IPS-18c (cell line): ENCODE results near the gene SLC6A12.

Source experiments
- H3K4me3 ChIP-seq: 2 replicates; pipeline ENCODE4 v1.7.0; 2013; ENCODE audit warnings: low read depth, mild to moderate bottlenecking, low read length, moderate library complexity; ENCODE audit not compliant: insufficient read depth
- H3K9me3 ChIP-seq: one replicate; pipeline ENCODE4 v1.6.1; 2013; ENCODE audit warnings: mild to moderate bottlenecking, low read length, moderate library complexity; ENCODE audit not compliant: control insufficient read depth, insufficient read depth

Gene SLC6A12

GRCh38 chr12:214003-214741, at the start of gene SLC6A12:
TSS of gene SLC6A12 (minus strand) at chr12:214157. CDS start at chr12:209986, 4,171 bp downstream.
- H3K4me3 ChIP-seq: no peak within 1 kb of the TSS
- H3K9me3 ChIP-seq: no peaks in the 10 kb centered on the region

- H3K9me3 ChIP-seq: no peaks in the 10 kb centered on the region
- H3K4me3 ChIP-seq: no peak overlapping the region
Measured at GRCh38 chr12:263574-263973, 49.6 kb upstream of the SLC6A12 start.

- H3K4me3 ChIP-seq: no peak within 1 kb of the TSS
- no peaks in the 10 kb centered on the region for H3K9me3 ChIP-seq
Measured at GRCh38 chr12:262817-263216, 48.9 kb upstream of the SLC6A12 start, which contains the start of gene SLC6A13. TSS of gene SLC6A13 (minus strand) at chr12:262836. CDS start at chr12:260052, 2,784 bp downstream.

GRCh38 chr12:262113-262512, 48.2 kb upstream of the SLC6A12 start:
- Histone ChIP-seq H3K9me3 (no peaks in the 10 kb centered on the region), H3K4me3 (no peak overlapping the region)

GRCh38 chr12:257521-258321, 43.8 kb upstream of the SLC6A12 start:
- Histone ChIP-seq H3K9me3 (no peaks in the 10 kb centered on the region), H3K4me3 (no peak overlapping the region)

GRCh38 chr12:256958-257357, 43.0 kb upstream of the SLC6A12 start:
- Histone ChIP-seq H3K4me3 (no peak overlapping the region), H3K9me3 (no peaks in the 10 kb centered on the region)

- no peaks in the 10 kb centered on the region for H3K9me3 ChIP-seq
Measured at GRCh38 chr12:256225-256624, 42.3 kb upstream of the SLC6A12 start.

GRCh38 chr12:254912-255311, 41.0 kb upstream of the SLC6A12 start:
- no peak overlapping the region for H3K4me3 ChIP-seq
- no peaks in the 10 kb centered on the region for H3K9me3 ChIP-seq

More at GRCh38 chr12:256225-256624, 42.3 kb upstream of the SLC6A12 start:
- no peak overlapping the region for H3K4me3 ChIP-seq

GRCh38 chr12:254039-254438, 40.1 kb upstream of the SLC6A12 start:
- Histone ChIP-seq H3K4me3 (no peak overlapping the region), H3K9me3 (no peaks in the 10 kb centered on the region)

GRCh38 chr12:253116-253831, 39.3 kb upstream of the SLC6A12 start:
- H3K9me3 ChIP-seq: no peaks in the 10 kb centered on the region
- no peak overlapping the region for H3K4me3 ChIP-seq

- no peaks in the 10 kb centered on the region for H3K9me3 ChIP-seq
- no peak overlapping the region for H3K4me3 ChIP-seq
Measured at GRCh38 chr12:252636-253035, 38.7 kb upstream of the SLC6A12 start.

GRCh38 chr12:247271-247670, 33.3 kb upstream of the SLC6A12 start:
- no peaks in the 10 kb centered on the region for H3K9me3 ChIP-seq
- no peak overlapping the region for H3K4me3 ChIP-seq

- Histone ChIP-seq H3K4me3 (no peak overlapping the region), H3K9me3 (no peaks in the 10 kb centered on the region)
Measured at GRCh38 chr12:243381-243780, 29.4 kb upstream of the SLC6A12 start.

GRCh38 chr12:242496-242895, 28.5 kb upstream of the SLC6A12 start:
- Histone ChIP-seq H3K4me3 (no peak overlapping the region), H3K9me3 (no peaks in the 10 kb centered on the region)

- Histone ChIP-seq H3K4me3 (no peak overlapping the region), H3K9me3 (peaks cover 4% of the 10 kb centered on the region)
Measured at GRCh38 chr12:241266-241665, 27.3 kb upstream of the SLC6A12 start.

- H3K4me3 ChIP-seq: no peak overlapping the region
- peaks cover 4% of the 10 kb centered on the region for H3K9me3 ChIP-seq
Measured at GRCh38 chr12:240566-240965, 26.6 kb upstream of the SLC6A12 start.

- Histone ChIP-seq H3K9me3 (peaks cover 4% of the 10 kb centered on the region), H3K4me3 (no peak overlapping the region; the same call in 1 of the 2 replicates)
Measured at GRCh38 chr12:238736-239398, 24.9 kb upstream of the SLC6A12 start.
